Lower leg skin (tissue), 4 donors: ENCODE results near the gene EIF2S1. TPM values are rescaled to one million over a fixed set of nuclear protein-coding genes. Genes with fewer than 3 reads are reported as not detected.
"Not testable (repeated sequence)": the region's sequence is repeated elsewhere in the genome, so short reads cannot be mapped to it uniquely, and the experiment has no call there.

Experiments
- DNase-seq, 2 donors: peaks; one replicate each; pipeline ENCODE4 v3.0.0-alpha.2; 2019; ENCODE audit warnings: low spot score in 2 of 2
- H3K4me3 ChIP-seq: fragments of 200-600 bp; sonication (generic); 2 replicates; pipeline ENCODE4 v1.5.1; 2017; ENCODE audit warnings: mild to moderate bottlenecking, low read depth; ENCODE audit not compliant: poor library complexity, severe bottlenecking
- CTCF ChIP-seq, 3 donors: fragments of 450-650 bp; IDR thresholded peaks; one replicate each; pipeline ENCODE4 v1.5.1; 2016; ENCODE audit warnings: antibody characterized with exemption in 3 of 3, mild to moderate bottlenecking in 3 of 3, moderate library complexity in 2 of 3
- POLR2A ChIP-seq, 2 donors: fragments of 450-650 bp; IDR thresholded peaks; one replicate each; pipeline ENCODE4 v1.6.1; 2016 to 2017; ENCODE audit warnings: antibody characterized with exemption in 2 of 2, mild to moderate bottlenecking in 1 of 2, moderate library complexity in 1 of 2
- WGBS, 2 donors: methylation state at CpG; one replicate each; pipeline ENCODE4 v1.1.5; 2018; 5-methylcytosine and 5-hydroxymethylcytosine counted together
- intact Hi-C: fragments of 100-400 bp; cut with DNase I; formaldehyde crosslinking; loops from one replicate; pipeline ENCODE4 v1.15.0; 2023; ENCODE audit warnings: low total_unique reads
- total RNA-seq, 4 donors: library from RNA; depleted of rRNA; stranded (reverse); fragments of >200 nt; gene quantifications; one replicate each; pipeline ENCODE4 v1.1.0, GENCODE V29; 2016

EIF2S1 gene
- total RNA-seq, 4 donors from 2014 or later = 72.3 to 113 (median 96.4) TPM

GRCh38 chr14:67396381-67396970 lies 36.3 kb downstream of the EIF2S1 start:
- 79 to 87% methylated on average over 2 of the region's 2 CpGs for WGBS, 2 donors

GRCh38 chr14:67397536-67397935 lies 37.4 kb downstream of the EIF2S1 start:
- TF ChIP-seq CTCF (IDR thresholded peaks at IDR 0.05) (no peak), POLR2A (IDR thresholded peaks at IDR 0.05) (no peak)
- DNase-seq = no peak
- H3K4me3 ChIP-seq = no peak overlapping the region
- WGBS, 2 donors = 95% methylated on average over 9 of the region's 9 CpGs
- intact Hi-C loops = no loop called here

More at GRCh38 chr14:67396381-67396970, 36.3 kb downstream of the EIF2S1 start:
- intact Hi-C loops = no loop called here
- no peak for DNase-seq
- TF ChIP-seq POLR2A (IDR thresholded peaks at IDR 0.05) = no peak
- TF ChIP-seq CTCF (IDR thresholded peaks at IDR 0.05) = no peak
- no peak overlapping the region for H3K4me3 ChIP-seq

- WGBS, 2 donors = 87 to 90% methylated on average over 4 of the region's 4 CpGs
- no peak overlapping the region for H3K4me3 ChIP-seq
- intact Hi-C loops = no loop called here
- TF ChIP-seq POLR2A (IDR thresholded peaks at IDR 0.05) (no peak), CTCF (IDR thresholded peaks at IDR 0.05) (no peak)
- peak in 1 of 2 donors; percentile 42 for DNase-seq
These were observed 40.3 kb downstream of the EIF2S1 start for GRCh38 chr14:67400434-67400833.

- 93 to 97% methylated on average over 5 of the region's 5 CpGs for WGBS, 2 donors
- no peak overlapping the region for H3K4me3 ChIP-seq
- no peak for TF ChIP-seq CTCF (IDR thresholded peaks at IDR 0.05)
- intact Hi-C loops = no loop called here
- peak in 1 of 2 donors; percentile 53 for DNase-seq
These were observed 45.6 kb downstream of the EIF2S1 start for GRCh38 chr14:67405771-67406170.

- intact Hi-C loops, DNase-seq, H3K4me3 ChIP-seq: not testable (repeated sequence)
- 73 to 75% methylated on average over 7 of the region's 7 CpGs for WGBS, 2 donors
These were observed 48.1 kb downstream of the EIF2S1 start for GRCh38 chr14:67408122-67408801.

GRCh38 chr14:67409461-67409860 lies 49.3 kb downstream of the EIF2S1 start:
- DNase-seq = no peak
- TF ChIP-seq CTCF (IDR thresholded peaks at IDR 0.05) (no peak), POLR2A (IDR thresholded peaks at IDR 0.05) (no peak)
- H3K4me3 ChIP-seq = no peak overlapping the region
- 43 to 44% methylated on average over 8 of the region's 8 CpGs for WGBS, 2 donors
- intact Hi-C loops = no loop called here
